Esophagus squamous epithelium (tissue), 4 donors: Measurements from ENCODE around the gene TSPAN31.

Experiments
- CTCF ChIP-seq, 6 experiments: fragments of 450-650 bp in 4 of 6; fragments of 200-600 bp in 2 of 6; sonication (generic) in 2 of 6; IDR thresholded peaks; one replicate each; pipeline ENCODE4 v1.5.1; 2016 to 2019; ENCODE audit warnings: antibody characterized with exemption in 6 of 6, mild to moderate bottlenecking in 4 of 6, moderate library complexity in 4 of 6
- POLR2A ChIP-seq, 4 donors: fragments of 450-650 bp; IDR thresholded peaks; one replicate each; pipeline ENCODE4 v1.6.1; 2017; ENCODE audit warnings: antibody characterized with exemption in 4 of 4, mild to moderate bottlenecking in 4 of 4, moderate library complexity in 3 of 4

DNA sequence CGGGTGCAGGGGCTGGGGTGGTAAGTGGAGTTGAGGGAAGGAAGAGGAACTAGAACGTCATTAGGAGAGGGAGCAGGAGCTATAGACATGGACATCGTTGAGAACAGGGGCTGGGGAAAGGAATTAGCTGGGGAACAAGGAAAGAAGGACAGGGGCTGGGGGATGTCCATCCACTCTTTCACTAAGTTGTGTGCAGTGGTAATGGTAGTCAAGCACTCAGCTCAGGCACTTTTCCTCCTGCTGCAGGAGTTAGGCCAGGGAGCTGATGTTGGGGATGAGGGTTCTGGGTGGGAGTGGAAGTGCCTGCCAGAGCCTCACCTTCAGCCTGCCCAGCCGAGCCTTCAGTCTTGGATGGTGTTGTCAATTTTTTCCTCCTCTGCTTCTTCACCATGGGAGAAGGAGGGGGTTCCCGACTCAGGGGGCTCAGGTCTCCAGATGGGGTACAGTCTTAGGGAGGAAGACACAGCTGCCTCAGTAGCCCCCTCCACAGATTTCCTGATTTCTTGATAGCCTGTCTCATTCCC, 15.5 kb upstream of the TSPAN31 start:
- TF ChIP-seq POLR2A (IDR thresholded peaks at IDR 0.05) (no peak), CTCF (IDR thresholded peaks at IDR 0.05) (no peak)
